K562 (cell line): Measurements from ENCODE around the gene NEDD4L. TPM values are rescaled to one million over a fixed set of nuclear protein-coding genes. Genes with fewer than 3 reads are reported as not detected.

ENCODE experiments used
- ATAC-seq: fragments of 200-7000 bp; cut with Tn5 transposase; 3 replicates; pipeline ENCODE4 v1.9.1; 2020; ENCODE audit warnings: moderate library complexity
- BruUV-seq: library from RNA; stranded (reverse); fragments of 400-500 nt; replicated peaks from 2 replicates; lab custom pipeline; 2021; lab: Mats Ljungman, UMichigan
- CTCF ChIA-PET: fragments of 300-600 bp; formaldehyde crosslinking; extraction: SDS; loops from one replicate; lab custom pipeline; 2021; ENCODE audit warnings: low intra/inter-chr PET ratio; lab: Yijun Ruan, JAX
- POLR2A ChIA-PET: fragments of 300-600, 350-650 bp; sonication (Branson Sonifier 250); formaldehyde crosslinking; extraction: SDS; loops from one replicate; lab custom pipeline; 2021; ENCODE audit warnings: antibody characterized with exemption, inconsistent platforms; lab: Yijun Ruan, JAX
- DNase-seq, 4 experiments: peaks; one replicate each; pipeline versions ENCODE4 v3.0.0 to v3.0.0-alpha.2; 2011 to 2018; ENCODE audit warnings: low spot score in 3 of 4, mixed read lengths in 3 of 4; ENCODE audit errors: extremely low read depth in 1 of 4
- FAIRE-seq: peaks from 2 replicates; lab custom pipeline; 2011; peaks lifted over from hg19 to GRCh38; lab: Jason Lieb, UNC
- H2AFZ ChIP-seq: 2 replicates; pipeline ENCODE4 v1.6.0; 2011; ENCODE audit warnings: low read depth, low read length, control low read depth, inconsistent platforms
- H3K27ac ChIP-seq: fragments of 200-600 bp; 3 replicates; pipeline ENCODE4 v1.8.0; 2011; ENCODE audit warnings: low read depth, mild to moderate bottlenecking, control low read depth, inconsistent platforms, low read length, moderate library complexity, mixed read lengths; ENCODE audit errors: extremely low read depth
- H3K27me3 ChIP-seq, 2 experiments: fragments of 300-600 bp in 1 of 2; 2 replicates in 1 of 2; 3 replicates in 1 of 2; pipeline versions ENCODE4 v1.6.0 to v1.8.0; 2011; ENCODE audit warnings: inconsistent platforms in 2 of 2, low read length in 2 of 2, mild to moderate bottlenecking in 1 of 2, mixed read lengths in 1 of 2, moderate library complexity in 1 of 2; ENCODE audit not compliant: control insufficient read depth in 2 of 2, insufficient read depth in 2 of 2
- H3K36me3 ChIP-seq: fragments of 300-600 bp; 3 replicates; pipeline ENCODE4 v1.8.0; 2011; ENCODE audit warnings: mild to moderate bottlenecking, low read length, inconsistent platforms; ENCODE audit not compliant: control insufficient read depth, insufficient read depth
- H3K4me1 ChIP-seq, 2 experiments: fragments of 200-600 bp in 1 of 2; replicated peaks in 1 of 2; 2 replicates in 1 of 2; 3 replicates in 1 of 2; pipeline versions ENCODE4 v1.5.1 to v1.8.0; 2011; ENCODE audit warnings: inconsistent platforms in 2 of 2, low read length in 2 of 2, mild to moderate bottlenecking in 1 of 2, mixed read lengths in 1 of 2, moderate library complexity in 1 of 2; ENCODE audit not compliant: control insufficient read depth in 2 of 2, insufficient read depth in 2 of 2
- H3K4me2 ChIP-seq: 2 replicates; pipeline ENCODE4 v1.6.1; 2011; ENCODE audit warnings: low read length, control low read depth, inconsistent platforms, mixed read lengths; ENCODE audit not compliant: insufficient read depth
- H3K4me3 ChIP-seq: fragments of 200-600 bp; sonication (generic), shearing (Covaris generic); 2 replicates; pipeline ENCODE4 v1.5.1; 2016; ENCODE audit warnings: control low read depth, inconsistent platforms
- H3K79me2 ChIP-seq: fragments of 200-600 bp; 3 replicates; pipeline ENCODE4 v1.8.0; 2011; ENCODE audit warnings: low read length, inconsistent platforms; ENCODE audit not compliant: control insufficient read depth, insufficient read depth
- H3K9ac ChIP-seq, 2 experiments: 2 replicates each; pipeline versions ENCODE4 v1.6.0 to v1.6.1; 2011; ENCODE audit warnings: low read depth in 2 of 2, low read length in 2 of 2, control low read depth in 1 of 2, inconsistent platforms in 1 of 2, mild to moderate bottlenecking in 1 of 2, mixed read lengths in 1 of 2; ENCODE audit not compliant: insufficient read depth in 1 of 2
- H3K9me1 ChIP-seq: one replicate; pipeline ENCODE4 v1.6.0; 2011; ENCODE audit warnings: inconsistent platforms, mild to moderate bottlenecking, low read length, moderate library complexity; ENCODE audit not compliant: control insufficient read depth, insufficient read depth
- H3K9me3 ChIP-seq: replicated peaks from 2 replicates; pipeline ENCODE4 v1.5.1; 2011; ENCODE audit warnings: low read depth, low read length, inconsistent platforms; ENCODE audit not compliant: control insufficient read depth, insufficient read depth
- H4K20me1 ChIP-seq: replicated peaks from 2 replicates; pipeline ENCODE4 v1.6.1; 2011; ENCODE audit warnings: low read length, inconsistent platforms, mixed read lengths; ENCODE audit not compliant: control insufficient read depth, insufficient read depth
- RBBP5 ChIP-seq: fragments of 200-600 bp; sonication (generic); IDR thresholded peaks from 2 replicates; pipeline ENCODE4 v1.6.1; 2012; ENCODE audit warnings: borderline replicate concordance, mild to moderate bottlenecking, low read length, control low read depth, inconsistent platforms; ENCODE audit not compliant: insufficient read depth, poor library complexity, severe bottlenecking
- RERE ChIP-seq: sonication (generic); formaldehyde crosslinking; IDR thresholded peaks from 2 replicates; pipeline ENCODE4 v1.8.0; 2023; ENCODE audit warnings: missing genetic modification reagents, mild to moderate bottlenecking, borderline replicate concordance
- ZNF12 ChIP-seq: sonication (generic); formaldehyde crosslinking; IDR thresholded peaks from 2 replicates; pipeline ENCODE4 v1.4.0; 2020; ENCODE audit warnings: mild to moderate bottlenecking, missing genetic modification reagents
- WGBS: fragments of 100-300 bp; shearing (Covaris generic); methylation state at CpG from one replicate; pipeline ENCODE4 v1.1.6; 2016; ENCODE audit warnings: low coverage, mixed read lengths; ENCODE audit not compliant: insufficient coverage; ENCODE audit errors: missing lambda C conversion rate; 5-methylcytosine and 5-hydroxymethylcytosine counted together
- in situ Hi-C: fragments of 300-500 bp; cut with MboI; formaldehyde crosslinking; loops from 4 replicates; pipeline ENCODE4 v1.15.0; 2018; ENCODE audit warnings: inconsistent platforms, mixed read lengths
- intact Hi-C: fragments of 100-400 bp; cut with micrococcal nuclease; formaldehyde crosslinking; loops from 2 replicates; pipeline ENCODE4 v1.14.2; 2022
- polyA plus RNA-seq, 8 experiments: library from polyadenylated mRNA; depleted of rRNA in 4 of 8; stranded (reverse) in 5 of 8; unstranded in 3 of 8; fragments of >200 nt; fragmentation: Nextera tagmentation in 2 of 8; fragmentation: Illumina TruSeq in 1 of 8; extraction: Ambion mirVana in 2 of 8; extraction: Trizol in 1 of 8; gene quantifications; 2 replicates each; pipeline versions ENCODE4 v1.2.1 to v1.2.3, GENCODE V29; 2011 to 2014; ENCODE audit warnings: inconsistent platforms in 1 of 8, missing spikeins in 1 of 8
- total RNA-seq, 7 experiments: library from RNA; depleted of rRNA in 6 of 7; stranded (reverse); fragments of >200 nt in 6 of 7; fragmentation: Illumina TruSeq in 2 of 7; extraction: Trizol in 2 of 7; gene quantifications; 2 replicates each; pipeline versions ENCODE4 v1.2.1 to v1.2.3, GENCODE V29; 2011 to 2021; ENCODE audit warnings: low replicate concordance in 1 of 7
- TF ChIP-seq, protein P1 (sequence below), 2 experiments: fragments of 450-650 bp; conservative IDR thresholded peaks; 2 replicates each; pipeline ENCODE4 v1.6.1; 2017; ENCODE audit warnings: mild to moderate bottlenecking in 2 of 2, moderate library complexity in 2 of 2

NEDD4L gene
- total and polyA plus RNA-seq, 9 of the 15 experiments (the other 6 are each of a cell fraction or from before 2014, with no cell fraction given): 8.1 to 33.4 (median 19.9) TPM

- in situ Hi-C loops: no loop called here
- BruUV-seq: no TSS peak
- FAIRE-seq: no peak
Observed at GRCh38 chr18:58393295-58393694, 349.3 kb downstream of the NEDD4L start.

More at GRCh38 chr18:58393295-58393694, 349.3 kb downstream of the NEDD4L start:
- peaks cover 29% of the 10 kb centered on the region; the same call in 2 of the 3 replicates for H3K36me3 ChIP-seq
- no peaks in the 10 kb centered on the region for H4K20me1 ChIP-seq
- DNase-seq (no peak), ATAC-seq (no peak)
- no peaks in the 10 kb centered on the region for H3K27me3 ChIP-seq
- no peak overlapping the region for H2AFZ ChIP-seq
- no peaks in the 10 kb centered on the region for H3K9me3 ChIP-seq
- intact Hi-C loops: no loop called here
- H3K9ac ChIP-seq: no peak overlapping the region
- POLR2A ChIA-PET: no interaction called here
- H3K79me2 ChIP-seq: no peaks in the 10 kb centered on the region
- TF ChIP-seq RBBP5: no peak
- no peak for TF ChIP-seq ZNF12 (CRISPR knock-in tag)
- TF ChIP-seq RERE (CRISPR knock-in tag): no peak
- TF ChIP-seq, protein P1, sequence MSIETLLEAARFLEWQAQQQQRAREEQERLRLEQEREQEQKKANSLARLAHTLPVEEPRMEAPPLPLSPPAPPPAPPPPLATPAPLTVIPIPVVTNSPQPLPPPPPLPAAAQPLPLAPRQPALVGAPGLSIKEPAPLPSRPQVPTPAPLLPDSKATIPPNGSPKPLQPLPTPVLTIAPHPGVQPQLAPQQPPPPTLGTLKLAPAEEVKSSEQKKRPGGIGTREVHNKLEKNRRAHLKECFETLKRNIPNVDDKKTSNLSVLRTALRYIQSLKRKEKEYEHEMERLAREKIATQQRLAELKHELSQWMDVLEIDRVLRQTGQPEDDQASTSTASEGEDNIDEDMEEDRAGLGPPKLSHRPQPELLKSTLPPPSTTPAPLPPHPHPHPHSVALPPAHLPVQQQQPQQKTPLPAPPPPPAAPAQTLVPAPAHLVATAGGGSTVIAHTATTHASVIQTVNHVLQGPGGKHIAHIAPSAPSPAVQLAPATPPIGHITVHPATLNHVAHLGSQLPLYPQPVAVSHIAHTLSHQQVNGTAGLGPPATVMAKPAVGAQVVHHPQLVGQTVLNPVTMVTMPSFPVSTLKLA (conservative IDR thresholded peaks at IDR 0.05): no peak
- H3K4me2 ChIP-seq: no peak overlapping the region
- H3K4me3 ChIP-seq: no peak overlapping the region
- peaks cover 2% of the 10 kb centered on the region for H3K9me1 ChIP-seq
- CTCF ChIA-PET: no interaction called here
- H3K4me1 ChIP-seq: no peaks in the 10 kb centered on the region
- H3K27ac ChIP-seq: no peak overlapping the region
- 60% methylated on average over 2 of the region's 2 CpGs for WGBS
